ENCODE results near the gene MAP3K12.

GRCh38 chr12:53468282-53468681 is 31.0 kb downstream of the MAP3K12 start:
- TF ChIP-seq EZH2 (IDR thresholded peaks at IDR 0.05; ENCODE audit: borderline replicate concordance) (no peak), CTCF (IDR thresholded peaks at IDR 0.05; ENCODE audit: poor library complexity) (no peak)

All from hepatocyte (in vitro differentiated cells).